Esophagus muscularis mucosa (tissue), 4 donors: ENCODE results near the gene PDE8A. TPM values are rescaled to one million over a fixed set of nuclear protein-coding genes. Genes with fewer than 3 reads are reported as not detected.
"Not testable (repeated sequence)": the region's sequence is repeated elsewhere in the genome, so short reads cannot be mapped to it uniquely, and the experiment has no call there.

Source experiments
- DNase-seq: peaks from one replicate; pipeline ENCODE4 v3.0.0-alpha.2; 2017; ENCODE audit errors: extremely low spot score
- H3K27ac ChIP-seq, 4 donors: fragments of 200-600 bp; sonication (generic); replicated peaks in 1 of 4; 1 replicate in 3 of 4; 2 replicates in 1 of 4; pipeline ENCODE4 v1.5.1; 2016 to 2019; ENCODE audit warnings: mild to moderate bottlenecking in 1 of 4
- H3K27me3 ChIP-seq, 4 donors: fragments of 200-600 bp; sonication (generic); one replicate each; pipeline versions ENCODE4 v1.5.1 to v1.6.0; 2016 to 2019
- H3K36me3 ChIP-seq, 4 donors: fragments of 200-600 bp; sonication (generic); one replicate each; pipeline ENCODE4 v1.5.1; 2016 to 2019
- H3K4me1 ChIP-seq, 4 donors: fragments of 200-600 bp; sonication (generic); one replicate each; pipeline ENCODE4 v1.5.1; 2016 to 2019
- H3K4me3 ChIP-seq, 4 donors: fragments of 200-600 bp; sonication (generic); 1 replicate in 2 of 4; 2 replicates in 2 of 4; pipeline ENCODE4 v1.5.1; 2016 to 2019; ENCODE audit warnings: mild to moderate bottlenecking in 4 of 4, moderate library complexity in 1 of 4
- H3K9me3 ChIP-seq, 4 donors: fragments of 200-600 bp; sonication (generic); 1 replicate in 3 of 4; 2 replicates in 1 of 4; pipeline ENCODE4 v1.5.1; 2016 to 2019
- CTCF ChIP-seq, 3 experiments: fragments of 200-600 bp in 2 of 3; fragments of 450-650 bp in 1 of 3; sonication (generic) in 2 of 3; IDR thresholded peaks; one replicate each; pipeline ENCODE4 v1.5.1; 2017 to 2019; ENCODE audit warnings: antibody characterized with exemption in 3 of 3, mild to moderate bottlenecking in 2 of 3, moderate library complexity in 1 of 3
- EP300 ChIP-seq: sonication (generic); formaldehyde crosslinking; IDR thresholded peaks from one replicate; pipeline ENCODE4 v1.6.1; 2017; ENCODE audit warnings: antibody characterized with exemption
- POLR2A ChIP-seq: fragments of 450-650 bp; IDR thresholded peaks from one replicate; pipeline ENCODE4 v1.6.1; 2017; ENCODE audit warnings: antibody characterized with exemption, moderate library complexity, mild to moderate bottlenecking, low read depth
- POLR2AphosphoS5 ChIP-seq, 2 donors: sonication (generic); formaldehyde crosslinking; IDR thresholded peaks; one replicate each; pipeline ENCODE4 v1.6.1; 2017; ENCODE audit warnings: antibody characterized with exemption in 2 of 2
- WGBS: methylation state at CpG from one replicate; pipeline ENCODE4 v1.1.5; 2018; 5-methylcytosine and 5-hydroxymethylcytosine counted together
- intact Hi-C: fragments of 100-400 bp; cut with DNase I; formaldehyde crosslinking; loops from one replicate; pipeline ENCODE4 v1.15.1; 2023
- total RNA-seq, 4 donors: library from RNA; depleted of rRNA; stranded (reverse); fragments of >200 nt; gene quantifications; one replicate each; pipeline versions ENCODE4 v1.1.0 to v1.2.1, GENCODE V29; 2016

The PDE8A gene
- total RNA-seq, 4 donors from 2014 or later, result 31.6 to 36.1 (median 32.5) TPM

- peak overlapping the region in 3 of 4 donors; percentile 93 to 96 (median 95) for H3K27ac ChIP-seq
- H3K4me1 ChIP-seq, result peaks cover 32 to 62% (median 51%) of the 10 kb centered on the region in 4 donors
- H3K4me3 ChIP-seq, result peak overlapping the region; percentile 78 to 95 (median 87)
- intact Hi-C loops, result loop anchor here (10.0 kb wide), 1 partner anchor 62 kb away; no protein-coding TSS in a partner anchor
- no peaks in the 10 kb centered on the region for H3K27me3 ChIP-seq
- H3K9me3 ChIP-seq, result no peaks in the 10 kb centered on the region
- H3K36me3 ChIP-seq, result no peaks in the 10 kb centered on the region
- 25% methylated on average over 4 of the region's 4 CpGs for WGBS
- DNase-seq, result no peak
- TF ChIP-seq CTCF (IDR thresholded peaks at IDR 0.05) (no peak), EP300 (no peak), POLR2AphosphoS5 (IDR thresholded peaks at IDR 0.05) (no peak), POLR2A (no peak)
Measured at GRCh38 chr15:84983294-84983693, 1.6 kb downstream of the PDE8A start.

- no peak for DNase-seq
- 58% methylated on average over 2 of the region's 2 CpGs for WGBS
- peaks cover 36 to 66% (median 55%) of the 10 kb centered on the region in 4 donors for H3K4me1 ChIP-seq
- H3K4me3 ChIP-seq, result peak overlapping the region; percentile 78 to 95 (median 87)
- no peaks in the 10 kb centered on the region for H3K27me3 ChIP-seq
- no peaks in the 10 kb centered on the region for H3K36me3 ChIP-seq
- intact Hi-C loops, result loop anchor here (10.0 kb wide), 1 partner anchor 61 kb away; no protein-coding TSS in a partner anchor
- TF ChIP-seq CTCF (IDR thresholded peaks at IDR 0.05) (no peak), EP300 (no peak), POLR2A (no peak), POLR2AphosphoS5 (IDR thresholded peaks at IDR 0.05) (no peak)
- peak overlapping the region in 2 of 4 donors; percentile 93 to 96 for H3K27ac ChIP-seq
- H3K9me3 ChIP-seq, result no peaks in the 10 kb centered on the region
Measured at GRCh38 chr15:84983711-84984110, 2.1 kb downstream of the PDE8A start.

GRCh38 chr15:84985158-84985557 lies 3.5 kb downstream of the PDE8A start:
- no peaks in the 10 kb centered on the region for H3K9me3 ChIP-seq
- intact Hi-C loops, result loop anchor here (10.0 kb wide), 1 partner anchor 60 kb away; no protein-coding TSS in a partner anchor
- H3K4me3 ChIP-seq, result no peak overlapping the region
- H3K4me1 ChIP-seq, result peaks cover 40 to 71% (median 58%) of the 10 kb centered on the region in 4 donors
- H3K27me3 ChIP-seq, result no peaks in the 10 kb centered on the region
- no peaks in the 10 kb centered on the region for H3K36me3 ChIP-seq
- WGBS, result 52% methylated on average over 2 of the region's 2 CpGs
- TF ChIP-seq CTCF (IDR thresholded peaks at IDR 0.05) (no peak), POLR2AphosphoS5 (IDR thresholded peaks at IDR 0.05) (no peak), EP300 (no peak), POLR2A (no peak)
- DNase-seq, result no peak
- peak overlapping the region in 1 of 4 donors; percentile 27 for H3K27ac ChIP-seq

GRCh38 chr15:84987351-84987750 lies 5.7 kb downstream of the PDE8A start:
- peaks cover 53 to 86% (median 70%) of the 10 kb centered on the region in 4 donors for H3K4me1 ChIP-seq
- H3K36me3 ChIP-seq, H3K9me3 ChIP-seq, H3K4me3 ChIP-seq, H3K27me3 ChIP-seq, H3K27ac ChIP-seq, DNase-seq: not testable (repeated sequence)
- intact Hi-C loops, result loop anchor here (10.0 kb wide), 1 partner anchor 57 kb away; no protein-coding TSS in a partner anchor
- 91% methylated on average over 9 of the region's 9 CpGs for WGBS

- DNase-seq, result no peak
- Histone ChIP-seq H3K4me3 (no peak overlapping the region), H3K27me3 (no peaks in the 10 kb centered on the region), H3K27ac (no peak overlapping the region), H3K9me3 (no peaks in the 10 kb centered on the region), H3K36me3 (no peaks in the 10 kb centered on the region), H3K4me1 (peaks cover 54 to 84% (median 67%) of the 10 kb centered on the region in 4 donors)
- TF ChIP-seq EP300 (no peak), POLR2AphosphoS5 (IDR thresholded peaks at IDR 0.05) (no peak), CTCF (IDR thresholded peaks at IDR 0.05) (no peak), POLR2A (no peak)
- intact Hi-C loops, result loop anchor here (10.0 kb wide), 1 partner anchor 57 kb away; no protein-coding TSS in a partner anchor
- WGBS, result 92% methylated on average over 3 of the region's 3 CpGs
Measured at GRCh38 chr15:84987949-84988624, 6.4 kb downstream of the PDE8A start.
